ENCODE measurements around the gene SSC4D. TPM values are rescaled to one million over a fixed set of nuclear protein-coding genes. Genes with fewer than 3 reads are reported as not detected.

The SSC4D gene
- total RNA-seq, 3 donors from 2014 or later = 0.38 to 1.0 (median 0.87) TPM

GRCh38 chr7:76343294-76343930 lies 66.1 kb downstream of the SSC4D start:
- Mint-ChIP-seq H3K9me3 (no peaks in the 10 kb centered on the region), H3K4me1 (ENCODE audit: low read depth) (peaks cover 76% of the 10 kb centered on the region), H3K36me3 (ENCODE audit: insufficient read depth) (peaks cover 62% of the 10 kb centered on the region), H3K27me3 (ENCODE audit: low read depth) (no peaks in the 10 kb centered on the region), H3K4me3 (no peak overlapping the region)
- ATAC-seq (peak; percentile 90 to 96), DNase-seq (no peak)

GRCh38 chr7:76342222-76342621 lies 67.3 kb downstream of the SSC4D start:
- Mint-ChIP-seq H3K36me3 (ENCODE audit: insufficient read depth) (peaks cover 58% of the 10 kb centered on the region), H3K27me3 (ENCODE audit: low read depth) (no peaks in the 10 kb centered on the region), H3K4me1 (ENCODE audit: low read depth) (peaks cover 72% of the 10 kb centered on the region), H3K4me3 (no peak overlapping the region), H3K9me3 (no peaks in the 10 kb centered on the region)
- DNase-seq = no peak
- ATAC-seq = no peak

- Mint-ChIP-seq H3K4me1 (ENCODE audit: low read depth) (peaks cover 62% of the 10 kb centered on the region), H3K4me3 (no peak overlapping the region), H3K27me3 (ENCODE audit: low read depth) (no peaks in the 10 kb centered on the region), H3K9me3 (no peaks in the 10 kb centered on the region), H3K36me3 (ENCODE audit: insufficient read depth) (peaks cover 50% of the 10 kb centered on the region)
- no peak for ATAC-seq
- no peak for DNase-seq
Measured at GRCh38 chr7:76340617-76341131, 68.8 kb downstream of the SSC4D start.

Other genes with a start within 250 kb of the SSC4D start
- under 1 TPM in 1 of 3 donors, not detected in 2; 0.10 TPM for gene SRRM3, start 207.8 kb downstream of the SSC4D start, total RNA-seq
- 10 to 100 TPM; 50.3 to 57.0 (median 53.8) TPM for gene HSPB1, start 107.0 kb downstream of the SSC4D start, total RNA-seq
- 100 to 1,000 TPM; 164 to 173 (median 173) TPM for gene YWHAG, start 50.7 kb downstream of the SSC4D start, total RNA-seq
- gene ZP3, start 15.3 kb upstream of the SSC4D start, total RNA-seq = 10 to 100 TPM in 1 of 3 donors, 1 to 10 TPM in 2; 2.9 to 18.8 (median 6.7) TPM
- 10 to 100 TPM; 17.7 to 25.7 (median 21.7) TPM for gene DTX2, start 52.0 kb upstream of the SSC4D start, total RNA-seq
- 1 to 10 TPM in 1 of 3 donors, under 1 TPM in 2; 0.37 to 1.0 (median 0.40) TPM for gene UPK3B, start 100.9 kb upstream of the SSC4D start, total RNA-seq
- under 1 TPM in 1 of 3 donors, not detected in 2; 0.24 TPM for gene SPDYE16, start 133.6 kb upstream of the SSC4D start, total RNA-seq
- 10 to 100 TPM; 10.9 to 45.2 (median 27.2) TPM for gene POMZP3, start 217.6 kb upstream of the SSC4D start, total RNA-seq

Data from activated T-cell treated with anti-CD3 and anti-CD28 coated beads, Interleukin-2, amount 50 U/mL, for 4 hours (primary cell).